Memory B cell (primary cell): ENCODE results near the gene ABHD5.

Experiments used
- ATAC-seq: fragments of 150-1000 bp; cut with Tn5 transposase; 2 replicates; pipeline ENCODE4 v1.10.0; 2021; ENCODE audit warnings: low read depth, mild to moderate bottlenecking, moderate library complexity
- DNase-seq, 2 donors: peaks; one replicate each; pipeline ENCODE4 v3.0.0; 2022; ENCODE audit warnings: low spot score in 2 of 2
- H3K27ac Mint-ChIP-seq: one replicate; pipeline ENCODE4 v1.8.0; 2022; ENCODE audit warnings: mild to moderate bottlenecking, moderate library complexity, mixed read lengths
- H3K27me3 Mint-ChIP-seq: one replicate; pipeline ENCODE4 v1.8.0; 2022; ENCODE audit warnings: mixed read lengths
- H3K36me3 Mint-ChIP-seq: one replicate; pipeline ENCODE4 v1.8.0; 2022; ENCODE audit warnings: mild to moderate bottlenecking, mixed read lengths
- H3K4me1 Mint-ChIP-seq: one replicate; pipeline ENCODE4 v1.8.0; 2022; ENCODE audit warnings: mixed read lengths
- H3K4me3 Mint-ChIP-seq: one replicate; pipeline ENCODE4 v1.8.0; 2022; ENCODE audit warnings: mild to moderate bottlenecking, moderate library complexity, mixed read lengths
- H3K9me3 Mint-ChIP-seq: one replicate; pipeline ENCODE4 v1.8.0; 2022; ENCODE audit warnings: mixed read lengths

The ABHD5 gene

DNA sequence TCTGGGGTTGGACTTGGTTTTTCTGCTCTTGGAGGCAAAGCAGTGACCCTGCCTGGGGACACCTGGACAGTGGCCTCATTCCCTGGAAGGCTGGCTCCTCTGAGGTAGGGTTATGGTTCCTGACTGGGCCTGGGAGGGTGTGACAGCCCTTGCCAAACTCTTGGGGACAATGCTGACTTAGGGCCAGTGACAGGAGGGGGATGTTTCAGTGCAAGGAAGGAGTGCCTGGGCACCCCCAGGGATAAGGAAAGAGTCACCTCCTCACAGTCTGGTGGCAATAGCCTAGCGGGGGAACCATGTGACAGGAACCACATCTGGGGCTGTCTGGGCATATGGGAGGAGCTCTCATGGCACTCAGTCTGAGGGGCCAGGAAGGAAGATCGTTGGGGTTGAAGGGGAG lies 91.8 kb downstream of the ABHD5 start:
- peaks cover 4% of the 10 kb centered on the region for H3K9me3 Mint-ChIP-seq
- no peak overlapping the region for H3K4me3 Mint-ChIP-seq
- H3K27me3 Mint-ChIP-seq, result peaks cover 10% of the 10 kb centered on the region
- no peaks in the 10 kb centered on the region for H3K4me1 Mint-ChIP-seq
- H3K27ac Mint-ChIP-seq, result no peak overlapping the region
- ATAC-seq (no peak), DNase-seq (no peak)
- H3K36me3 Mint-ChIP-seq, result no peaks in the 10 kb centered on the region
